Stimulated activated CD8-positive, alpha-beta memory T cell treated with anti-CD3 and anti-CD28 coated beads, Interleukin-4, amount 100 ng/mL, for 4 hours (primary cell): ENCODE data around the gene CTU2.

ENCODE experiments used
- DNase-seq, 2 donors: peaks; one replicate each; pipeline ENCODE4 v3.0.0-alpha.2; 2020; ENCODE audit warnings: low read depth in 2 of 2, low spot score in 1 of 2

CTU2 gene

DNA sequence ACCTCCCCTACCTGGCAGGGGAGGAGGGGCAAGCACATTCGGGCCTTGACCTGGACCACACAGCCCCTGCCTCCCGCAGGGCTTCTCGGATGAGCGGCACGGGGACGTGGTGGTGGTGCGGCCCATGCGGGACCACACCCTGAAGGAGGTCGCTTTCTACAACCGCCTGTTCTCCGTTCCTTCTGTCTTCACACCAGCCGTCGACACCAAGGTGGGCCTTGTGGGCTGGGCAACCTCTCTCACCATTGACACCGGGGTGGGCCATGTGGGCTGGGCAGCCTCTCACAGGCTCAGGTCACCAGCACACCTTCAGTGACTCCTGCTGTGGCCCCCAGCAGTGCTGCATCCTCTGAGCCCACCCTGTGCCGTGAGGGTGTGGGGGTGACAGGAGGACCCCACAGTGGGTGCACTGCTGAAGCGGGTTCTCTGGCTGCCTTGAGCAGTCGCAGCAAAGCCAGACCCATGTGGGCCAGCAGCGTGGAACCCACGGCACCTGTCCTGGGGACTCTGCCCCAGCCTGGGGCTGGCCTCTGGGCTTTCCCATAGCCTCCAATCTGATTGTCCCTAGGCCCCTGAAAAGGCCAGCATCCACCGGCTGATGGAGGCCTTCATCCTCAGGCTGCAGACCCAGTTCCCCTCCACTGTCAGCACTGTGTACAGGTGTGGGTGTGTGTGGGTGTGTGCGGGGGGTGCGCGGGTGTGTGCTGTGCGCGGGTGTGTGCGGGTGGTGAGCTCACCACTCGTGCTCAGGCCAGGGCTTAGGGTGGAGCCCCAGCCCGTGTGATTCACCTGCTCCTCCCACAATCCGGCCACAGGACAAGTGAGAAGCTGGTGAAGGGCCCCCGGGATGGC lies 7.5 kb downstream of the CTU2 start:
- no peak for DNase-seq

DNA sequence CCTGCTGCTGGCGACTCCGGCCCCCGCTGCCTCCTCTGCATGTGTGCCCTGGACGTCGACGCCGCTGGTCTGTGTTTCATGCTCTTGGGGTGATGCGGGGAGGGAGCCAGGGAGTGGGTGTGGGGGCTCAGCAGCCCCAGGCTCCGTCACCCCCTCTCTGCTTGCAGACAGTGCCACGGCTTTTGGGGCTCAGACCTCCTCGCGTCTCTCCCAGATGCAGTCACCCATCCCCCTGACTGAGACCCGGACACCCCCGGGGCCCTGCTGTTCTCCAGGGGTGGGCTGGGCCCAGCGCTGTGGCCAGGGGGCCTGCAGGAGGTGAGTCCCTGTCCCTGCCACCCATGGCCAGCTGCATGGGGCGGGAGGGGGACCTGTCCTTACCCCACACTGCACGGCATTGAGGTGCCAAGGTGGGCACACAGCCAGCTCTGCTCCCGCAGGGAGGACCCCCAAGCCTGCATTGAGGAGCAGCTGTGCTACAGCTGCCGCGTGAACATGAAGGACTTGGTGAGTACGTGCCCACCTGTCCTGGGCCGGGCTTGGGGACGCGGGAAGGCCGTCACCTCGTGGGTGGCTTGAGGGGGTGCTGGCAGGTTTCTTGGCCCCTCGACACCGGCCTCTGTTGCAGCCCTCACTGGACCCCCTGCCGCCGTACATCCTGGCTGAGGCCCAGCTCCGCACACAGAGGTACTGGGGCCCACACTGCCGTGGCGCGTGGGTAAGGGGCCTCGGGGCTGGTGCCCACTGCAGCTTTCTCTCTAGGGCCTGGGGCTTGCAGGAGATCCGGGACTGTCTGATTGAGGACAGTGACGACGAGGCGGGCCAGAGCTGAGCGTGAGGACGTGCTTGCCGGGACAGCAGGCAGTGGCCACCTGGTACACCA lies 8.4 kb downstream of the CTU2 start:
- no peak for DNase-seq

DNA sequence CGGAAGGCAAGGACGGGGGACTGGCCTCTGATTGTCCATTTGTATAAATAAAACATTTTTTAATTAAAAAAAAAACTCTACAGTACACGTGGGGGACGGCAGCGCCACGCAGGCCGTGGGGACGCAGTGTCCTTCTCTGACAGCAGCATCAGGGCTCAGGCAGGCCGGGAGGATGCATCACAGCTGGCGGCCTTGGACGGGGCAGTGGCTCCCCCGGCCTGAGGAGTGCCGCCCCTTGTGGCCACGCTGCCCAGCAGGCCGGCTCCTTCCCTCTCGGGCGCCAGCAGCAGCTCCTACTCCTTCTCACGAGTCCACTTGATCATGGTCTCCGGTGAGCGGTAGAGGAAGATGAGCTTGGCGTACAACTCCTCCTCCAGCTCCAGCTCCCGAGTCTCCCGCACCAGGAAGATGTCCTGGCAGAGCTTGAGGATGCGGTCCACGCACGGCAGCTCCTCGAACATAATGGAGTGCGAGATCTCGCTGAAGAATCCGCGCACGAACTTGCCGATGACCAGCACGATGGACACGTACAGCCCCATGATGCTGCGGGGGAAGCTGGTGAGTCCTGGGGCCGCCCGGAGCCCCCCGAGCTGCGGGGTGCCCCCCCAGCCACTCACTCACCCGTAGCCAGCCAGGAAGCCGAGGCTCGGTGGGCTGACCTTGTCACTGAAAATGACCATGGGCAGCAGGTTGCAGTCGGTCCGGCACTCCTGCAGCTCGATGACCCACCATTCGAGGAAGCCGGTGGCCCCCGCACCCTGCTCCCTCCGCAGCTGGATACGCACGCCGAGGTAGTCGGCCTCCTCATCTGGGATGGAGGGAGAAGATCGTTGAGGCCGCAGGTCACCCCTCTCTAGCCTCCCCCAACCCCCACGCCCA lies 9.2 kb downstream of the CTU2 start:
- no peak for DNase-seq

DNA sequence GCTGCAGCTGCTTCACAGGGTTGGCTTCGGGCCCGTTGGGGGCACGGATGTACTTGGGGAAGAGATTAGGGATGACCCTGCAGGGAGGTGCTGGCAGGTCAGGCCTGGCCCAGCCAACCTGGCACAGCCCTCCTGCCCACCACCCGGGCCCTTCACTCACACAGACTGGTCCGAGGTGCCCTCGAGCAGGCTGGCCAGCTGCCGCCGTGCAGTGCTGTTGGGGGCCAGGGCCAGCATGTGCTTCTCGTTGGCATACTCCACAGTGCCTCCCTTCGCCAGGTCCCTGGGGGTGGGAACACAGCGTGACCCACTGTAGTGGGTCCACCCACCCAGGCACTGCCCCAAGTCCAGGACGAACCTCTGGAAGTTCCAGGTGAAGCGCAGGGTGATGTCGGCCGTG lies 9.9 kb downstream of the CTU2 start:
- no peak for DNase-seq

DNA sequence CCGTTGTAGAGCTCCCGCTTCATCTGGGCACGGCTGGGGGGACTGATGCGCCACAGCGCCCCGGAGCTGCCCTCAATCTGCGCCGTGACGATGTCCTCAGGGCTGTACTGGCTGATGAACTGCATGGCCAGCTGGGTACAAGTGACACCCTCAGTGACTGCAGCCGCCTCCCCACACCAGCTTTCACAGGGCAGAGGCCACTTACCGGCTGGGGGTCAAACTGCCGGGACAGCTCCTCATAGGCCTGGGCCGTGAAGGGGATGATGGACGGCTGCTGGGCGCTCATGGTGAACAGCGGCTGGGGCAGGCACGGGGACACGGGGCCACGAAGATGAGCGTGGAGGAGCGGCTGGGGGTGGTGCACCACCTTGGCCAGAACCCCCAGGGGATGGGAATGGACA lies 10.3 kb downstream of the CTU2 start:
- no peak for DNase-seq

DNA sequence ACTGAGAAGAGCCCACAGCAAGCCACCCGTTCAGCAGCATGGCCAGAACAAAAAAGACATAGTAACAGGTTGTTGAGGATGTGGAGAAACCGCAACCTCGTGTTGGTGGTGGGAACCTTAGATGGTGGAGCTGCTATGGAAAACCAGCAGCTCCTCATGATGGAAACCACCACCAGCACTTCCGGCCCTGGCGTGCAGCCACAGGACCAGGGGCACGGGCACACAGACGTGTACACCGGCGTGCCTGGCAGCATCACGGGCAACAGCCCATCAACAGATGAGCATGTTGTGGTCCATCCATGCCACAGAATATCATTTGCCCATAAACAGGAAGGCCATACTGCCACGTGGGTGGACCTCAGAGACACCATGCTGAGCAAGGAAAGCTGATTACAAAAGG lies 11.9 kb downstream of the CTU2 start:
- no peak for DNase-seq

DNA sequence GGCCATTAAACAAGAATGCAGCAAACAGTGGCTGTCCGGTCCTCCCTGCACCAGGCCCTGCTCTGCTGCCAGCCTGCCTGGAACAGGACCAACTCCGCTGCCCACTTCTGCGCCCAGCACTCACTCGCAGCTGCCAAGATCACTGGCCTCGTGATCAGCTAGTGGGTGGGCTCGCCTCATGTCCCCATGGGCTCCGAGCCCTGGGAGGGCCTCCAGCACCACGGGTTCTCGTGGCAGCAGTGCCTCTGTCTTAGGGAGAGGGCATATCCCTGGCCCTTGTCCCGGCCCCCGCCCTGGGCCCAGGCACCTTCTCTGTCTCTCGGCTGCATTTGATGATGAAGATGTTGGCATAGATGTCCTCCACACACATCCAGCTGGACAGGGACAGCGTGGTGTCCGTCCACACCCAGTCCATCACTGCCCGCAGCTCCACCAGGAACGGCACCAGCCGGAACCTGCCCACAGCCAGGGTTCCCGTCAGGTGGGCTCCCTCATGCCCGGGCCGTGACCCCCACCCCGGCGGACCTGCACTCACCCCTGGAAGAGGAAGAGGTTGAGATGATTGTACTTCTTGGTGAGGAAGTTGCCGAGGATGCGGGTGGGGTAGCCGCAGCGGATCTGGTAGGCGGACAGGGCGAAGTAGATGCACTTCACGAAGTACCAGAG lies 13.1 kb downstream of the CTU2 start:
- DNase-seq: no peak

DNA sequence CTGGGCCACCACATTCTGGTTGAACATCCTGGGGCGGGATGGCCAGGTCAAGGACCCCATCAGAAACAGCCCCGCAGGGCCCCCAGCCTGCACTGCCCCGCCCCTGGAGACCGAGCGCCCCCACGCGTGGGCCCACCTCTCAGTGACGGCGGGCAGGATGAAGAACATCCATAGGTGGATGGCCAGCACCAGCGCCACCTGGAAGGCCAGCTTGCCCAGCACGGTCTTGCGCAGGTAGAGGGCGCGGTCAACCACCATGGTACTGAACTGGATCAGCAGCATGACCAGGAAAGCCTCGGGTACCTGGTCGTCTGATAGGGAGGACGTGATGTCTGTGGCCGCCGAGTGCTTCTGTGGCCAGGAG lies 13.6 kb downstream of the CTU2 start:
- DNase-seq: no peak

DNA sequence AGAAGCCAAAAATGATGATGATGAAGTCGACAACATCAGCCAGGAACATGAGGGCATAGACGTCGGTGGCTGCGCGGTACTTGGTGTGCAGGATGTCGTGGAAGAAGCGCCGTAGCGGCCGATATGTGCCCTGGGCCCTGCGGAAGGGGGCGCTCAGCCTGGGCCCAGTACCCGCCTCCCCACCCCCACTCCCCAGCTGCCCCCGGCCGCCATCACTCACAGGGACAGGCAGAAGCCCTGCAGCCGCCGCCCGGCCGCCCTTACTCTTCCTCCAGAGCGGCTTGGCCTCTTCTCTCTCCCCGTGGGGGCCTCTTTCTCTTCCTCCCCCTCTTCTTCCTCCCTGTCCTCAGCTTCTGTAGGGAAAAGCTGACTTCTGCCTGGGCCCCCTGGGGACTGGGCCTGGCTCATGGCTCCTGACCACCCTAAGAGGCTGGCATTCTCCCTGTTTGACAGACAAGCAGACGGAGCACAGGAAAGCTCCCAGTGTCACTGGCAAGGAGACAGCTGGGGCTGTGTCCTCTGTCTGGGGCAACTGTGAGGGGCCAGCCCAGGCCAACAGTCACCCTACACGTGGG lies 14.2 kb downstream of the CTU2 start:
- no peak for DNase-seq

DNA sequence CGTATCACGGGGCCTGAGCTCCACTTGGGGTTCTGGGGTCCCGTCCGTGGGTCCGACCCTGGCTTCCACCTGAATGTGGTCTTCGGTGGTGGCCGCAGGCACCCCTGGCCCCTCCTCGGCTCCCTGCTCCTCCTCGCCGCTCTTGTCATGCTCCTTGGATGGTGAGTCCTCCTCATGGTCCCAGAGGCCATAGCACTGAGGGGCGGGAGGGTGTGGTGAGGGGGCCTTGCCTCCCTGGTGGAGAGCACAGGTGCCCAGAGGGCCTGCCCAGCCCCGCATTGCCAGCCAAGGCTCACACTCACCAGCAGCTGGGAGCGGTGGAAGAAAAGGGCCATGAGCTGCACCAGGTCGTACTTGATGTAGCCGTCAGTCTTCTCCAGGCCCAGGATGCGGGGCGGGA lies 14.9 kb downstream of the CTU2 start:
- no peak for DNase-seq

DNA sequence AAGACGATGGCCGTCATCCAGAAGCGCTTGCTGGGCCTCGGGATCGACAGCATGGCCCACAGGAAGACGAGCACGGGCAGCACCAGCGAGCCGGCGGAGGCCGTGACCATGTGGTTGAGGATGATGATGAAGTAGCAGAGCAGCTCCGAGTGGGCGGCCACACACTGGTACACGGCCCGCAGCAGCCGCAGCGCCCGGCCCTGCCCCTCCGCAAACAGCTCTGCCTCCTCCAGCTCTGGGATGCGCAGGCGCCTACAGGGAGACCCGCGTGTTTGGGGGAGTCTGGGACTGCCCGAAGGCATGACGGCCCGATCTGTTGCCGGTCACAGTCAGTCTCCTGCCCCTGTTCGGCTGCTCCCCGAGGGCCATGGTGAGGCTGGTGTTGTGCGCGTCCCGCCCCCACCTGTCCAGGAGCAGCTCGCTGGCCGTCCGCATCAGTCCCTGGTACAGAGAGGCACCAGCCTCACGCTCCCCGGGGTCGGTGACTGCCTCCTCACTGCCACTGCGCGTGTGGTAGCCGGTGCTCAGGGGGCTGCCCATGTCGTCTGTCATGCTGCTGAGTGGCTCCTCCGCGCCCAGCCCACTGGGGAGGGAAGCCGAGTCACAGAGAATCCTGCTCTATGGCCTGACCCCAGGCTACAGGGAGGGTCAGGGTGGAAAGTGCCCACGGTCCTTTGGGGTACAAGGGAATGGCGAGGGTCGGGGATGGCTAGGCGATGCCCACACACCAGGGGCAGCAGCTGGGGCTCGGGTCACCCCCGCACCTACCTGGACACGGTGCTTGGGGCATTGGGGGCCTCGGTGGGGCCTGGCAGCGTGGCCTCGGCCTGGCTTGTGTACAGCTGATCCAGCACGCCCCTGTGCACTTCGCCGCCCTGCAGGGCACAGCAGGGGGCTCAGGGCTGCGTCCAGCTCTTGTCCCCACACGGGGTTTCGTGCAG lies 15.8 kb downstream of the CTU2 start:
- no peak for DNase-seq

DNA sequence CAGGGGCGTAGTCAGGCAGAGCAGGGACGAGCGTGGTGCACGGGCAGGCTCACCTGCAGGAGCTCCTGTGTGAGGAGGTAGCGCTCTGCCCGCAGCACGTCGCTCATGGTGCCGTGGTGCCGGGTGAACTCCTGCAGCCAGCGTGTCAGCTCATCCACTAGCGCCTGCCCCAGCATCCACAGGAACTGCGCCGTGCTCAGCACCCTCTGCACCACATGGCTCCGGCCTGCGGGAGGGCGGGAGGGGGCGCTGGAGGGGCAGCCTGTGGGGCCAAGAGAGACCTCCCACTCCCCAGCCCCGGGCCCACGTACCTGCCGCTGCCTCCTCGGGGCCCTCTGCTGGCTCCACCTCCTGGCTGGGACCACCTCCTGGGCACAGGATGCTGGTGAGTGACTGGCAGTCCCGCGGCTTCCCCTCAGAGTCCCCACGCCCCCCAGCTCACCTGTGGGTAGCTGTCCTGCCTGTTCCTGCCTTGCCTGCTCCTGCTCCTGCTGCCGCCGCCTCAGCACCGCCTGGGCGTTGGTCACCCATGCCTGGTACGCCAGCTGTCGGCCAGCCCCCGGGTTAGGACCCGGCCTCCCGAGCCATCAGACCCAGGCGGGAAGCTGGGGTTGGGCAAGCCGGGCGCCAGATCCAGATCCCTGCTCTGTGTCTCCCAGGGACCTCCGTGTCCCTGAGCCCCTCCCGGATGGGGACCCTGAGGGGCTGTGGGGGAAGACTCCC lies 16.6 kb downstream of the CTU2 start:
- DNase-seq: no peak

DNA sequence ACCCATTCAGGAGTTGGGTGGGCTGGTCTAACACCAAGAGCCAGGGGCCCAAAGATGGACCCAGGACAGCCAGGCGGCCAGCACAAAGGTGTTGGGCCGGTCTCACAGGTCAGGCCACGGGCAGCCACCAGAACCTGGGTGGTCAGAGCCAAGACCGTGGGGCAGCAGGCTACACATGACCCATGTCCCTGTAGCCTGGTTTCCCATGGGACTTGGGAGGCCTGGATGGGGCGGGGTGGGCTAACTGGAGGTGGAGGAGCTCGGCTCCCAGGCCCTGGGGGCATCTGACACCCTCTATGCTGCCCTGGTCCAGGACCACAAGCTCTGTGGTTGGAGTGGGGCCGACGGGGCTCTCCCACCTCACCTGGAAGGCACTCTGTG lies 17.2 kb downstream of the CTU2 start:
- no peak for DNase-seq

DNA sequence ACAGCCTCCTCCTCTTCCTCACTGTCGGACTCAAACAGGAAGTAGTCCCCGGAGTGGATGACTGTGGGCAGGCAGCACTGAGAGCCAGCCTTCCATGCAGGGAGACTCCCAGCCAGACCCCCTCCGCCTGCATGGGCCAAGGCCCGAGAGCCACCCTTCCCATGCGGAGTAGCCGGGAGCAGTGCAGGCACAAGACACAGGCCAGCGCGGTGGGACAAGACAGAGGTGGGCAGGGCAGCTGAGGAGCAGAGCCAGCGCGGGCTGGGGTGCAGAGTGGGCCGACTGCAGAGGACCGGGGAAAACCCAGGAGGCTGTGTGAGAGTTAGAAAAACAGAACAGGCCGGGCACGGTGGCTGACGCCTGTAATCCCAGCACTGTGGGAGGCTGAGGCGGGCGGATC lies 17.6 kb downstream of the CTU2 start:
- DNase-seq: no peak

DNA sequence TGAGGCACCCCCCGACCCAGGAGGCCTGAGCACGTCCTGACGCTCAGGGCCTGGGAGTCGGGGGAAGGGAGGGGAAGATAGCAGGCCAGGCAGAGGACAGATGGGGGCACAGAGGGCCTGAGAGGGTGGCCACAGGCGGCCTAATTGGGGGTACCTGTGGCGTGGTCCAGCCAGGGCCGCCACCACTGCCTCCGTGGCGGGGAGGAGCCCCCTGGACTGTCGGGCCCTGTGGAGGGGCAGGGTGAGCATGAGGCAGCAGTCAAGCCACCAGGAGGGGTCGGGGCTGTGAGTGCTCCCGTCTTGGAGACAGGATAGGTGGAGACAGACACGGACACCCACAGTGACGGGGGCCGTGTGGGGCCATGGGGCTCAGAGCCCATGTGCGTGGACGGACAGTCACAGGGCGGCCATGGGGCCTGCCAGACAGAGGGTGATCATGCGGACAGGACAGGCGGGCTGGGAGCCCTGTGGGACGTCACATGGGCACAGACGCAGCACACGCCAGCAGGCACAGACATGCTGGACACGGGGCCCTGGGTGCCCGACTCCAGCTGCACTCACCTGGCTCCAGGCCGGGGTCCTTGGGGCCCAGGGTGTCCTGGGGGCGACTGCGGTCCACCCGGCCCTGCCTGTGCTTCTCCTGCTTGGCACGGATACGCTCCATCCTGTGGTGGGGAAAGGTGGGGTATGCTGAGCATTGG lies 18.7 kb downstream of the CTU2 start:
- DNase-seq: no peak

DNA sequence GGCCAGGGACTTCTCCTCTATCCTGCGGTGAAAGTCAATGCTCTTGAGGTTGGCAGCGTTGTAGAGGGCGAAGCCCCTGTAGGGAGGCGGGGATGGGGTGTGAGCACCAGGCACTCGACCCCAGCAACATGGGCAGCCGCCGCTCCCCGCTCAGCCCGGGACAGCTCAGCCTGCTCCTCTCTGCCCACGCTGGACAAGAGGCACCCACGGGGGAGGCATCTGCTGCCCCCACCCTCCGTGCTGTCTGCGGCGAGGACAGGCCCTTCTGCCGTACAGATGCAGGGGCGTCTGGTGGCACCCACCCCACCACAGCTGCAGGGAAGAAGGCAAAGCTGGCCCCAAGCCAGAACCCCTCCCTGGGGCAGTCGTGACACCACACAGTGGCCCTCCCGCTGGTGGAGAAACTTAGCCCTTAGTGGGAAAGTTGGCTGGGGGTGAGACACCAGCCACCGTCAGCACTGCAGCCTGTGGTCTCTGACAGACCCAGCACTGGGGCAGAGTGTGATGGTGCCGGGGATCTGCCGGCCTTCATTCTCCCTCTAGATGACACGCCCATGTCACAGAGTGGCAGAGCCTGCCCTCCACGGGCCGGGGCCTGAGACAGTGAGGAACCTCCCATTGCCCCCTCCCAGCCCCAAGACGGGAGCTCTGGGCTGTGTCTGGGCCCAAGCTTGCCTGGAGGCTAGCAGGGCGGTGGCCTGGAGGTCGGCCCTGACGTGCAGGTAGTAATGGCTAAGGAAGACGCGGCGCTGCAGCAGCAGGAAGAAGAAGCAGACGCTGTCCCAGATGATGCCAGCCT lies 19.5 kb downstream of the CTU2 start:
- no peak for DNase-seq

DNA sequence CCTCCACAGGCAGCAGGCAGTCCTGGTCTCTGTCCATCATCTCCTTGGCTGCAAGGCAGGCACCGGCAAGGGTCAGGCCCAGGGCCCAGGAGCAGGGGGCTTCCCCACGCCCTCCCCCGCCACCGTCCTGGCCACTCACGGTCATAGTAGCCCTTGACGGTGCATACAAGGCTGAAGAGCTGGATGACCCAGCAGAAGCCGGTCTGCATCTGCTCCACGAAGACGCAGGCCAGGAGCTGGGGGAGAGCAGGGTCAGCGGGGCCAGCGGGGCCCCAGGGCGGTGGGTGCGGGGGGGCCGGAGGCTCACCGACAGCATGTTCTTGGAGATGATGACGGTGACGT lies 20.1 kb downstream of the CTU2 start:
- no peak for DNase-seq

DNA sequence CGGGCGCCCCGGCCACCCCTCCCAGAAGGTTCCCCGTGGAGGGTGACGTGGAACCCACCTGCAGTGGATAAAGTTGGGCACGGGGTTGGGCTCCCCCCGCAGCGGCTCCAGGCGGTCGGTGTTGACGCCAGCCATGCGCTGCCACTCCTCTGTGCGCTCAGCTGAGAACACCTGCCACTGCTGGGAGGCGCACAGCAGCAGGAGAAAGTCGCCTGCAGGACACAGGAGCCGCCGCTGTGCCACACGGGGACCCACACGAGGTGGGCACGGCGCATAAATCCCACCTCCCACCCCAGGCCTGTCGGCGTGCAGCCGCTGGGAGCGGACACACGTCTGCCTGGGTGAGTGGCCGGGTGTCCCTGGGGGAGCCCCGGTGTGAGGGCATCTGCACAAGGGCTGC lies 20.7 kb downstream of the CTU2 start:
- no peak for DNase-seq
